ENCODE measurements around the gene ZBTB8B.

The ZBTB8B gene

DNA sequence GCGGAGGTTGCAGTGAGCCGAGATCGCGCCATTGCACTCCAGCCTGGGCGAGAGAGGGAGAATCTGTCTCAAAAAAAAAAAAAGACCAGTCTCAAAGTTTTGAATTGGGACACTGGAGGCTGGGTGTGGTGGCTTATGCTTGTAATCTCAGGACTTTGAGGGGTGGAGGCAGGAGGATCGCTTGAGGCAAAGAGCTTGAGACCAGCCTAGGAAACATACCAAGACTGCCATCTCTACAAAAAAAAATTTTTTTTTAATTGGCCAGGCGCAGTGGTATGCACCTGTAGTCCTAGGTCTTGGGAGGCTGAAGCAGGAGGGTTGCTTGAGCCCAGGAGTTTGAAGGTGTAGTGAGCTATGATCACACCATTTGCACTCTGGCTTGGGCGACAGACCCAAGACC is 3.9 kb downstream of the ZBTB8B start:
- no peak for TF ChIP-seq POLR2AphosphoS5 (IDR thresholded peaks at IDR 0.05; ENCODE audit: low read depth, low read length)
- TF ChIP-seq SIN3A (IDR thresholded peaks at IDR 0.05; ENCODE audit: borderline replicate concordance, insufficient read depth, low read length) = no peak
- TF ChIP-seq TAF1 (IDR thresholded peaks at IDR 0.05; ENCODE audit: borderline replicate concordance, insufficient read depth, low read length) = no peak
- TF ChIP-seq, protein P1, sequence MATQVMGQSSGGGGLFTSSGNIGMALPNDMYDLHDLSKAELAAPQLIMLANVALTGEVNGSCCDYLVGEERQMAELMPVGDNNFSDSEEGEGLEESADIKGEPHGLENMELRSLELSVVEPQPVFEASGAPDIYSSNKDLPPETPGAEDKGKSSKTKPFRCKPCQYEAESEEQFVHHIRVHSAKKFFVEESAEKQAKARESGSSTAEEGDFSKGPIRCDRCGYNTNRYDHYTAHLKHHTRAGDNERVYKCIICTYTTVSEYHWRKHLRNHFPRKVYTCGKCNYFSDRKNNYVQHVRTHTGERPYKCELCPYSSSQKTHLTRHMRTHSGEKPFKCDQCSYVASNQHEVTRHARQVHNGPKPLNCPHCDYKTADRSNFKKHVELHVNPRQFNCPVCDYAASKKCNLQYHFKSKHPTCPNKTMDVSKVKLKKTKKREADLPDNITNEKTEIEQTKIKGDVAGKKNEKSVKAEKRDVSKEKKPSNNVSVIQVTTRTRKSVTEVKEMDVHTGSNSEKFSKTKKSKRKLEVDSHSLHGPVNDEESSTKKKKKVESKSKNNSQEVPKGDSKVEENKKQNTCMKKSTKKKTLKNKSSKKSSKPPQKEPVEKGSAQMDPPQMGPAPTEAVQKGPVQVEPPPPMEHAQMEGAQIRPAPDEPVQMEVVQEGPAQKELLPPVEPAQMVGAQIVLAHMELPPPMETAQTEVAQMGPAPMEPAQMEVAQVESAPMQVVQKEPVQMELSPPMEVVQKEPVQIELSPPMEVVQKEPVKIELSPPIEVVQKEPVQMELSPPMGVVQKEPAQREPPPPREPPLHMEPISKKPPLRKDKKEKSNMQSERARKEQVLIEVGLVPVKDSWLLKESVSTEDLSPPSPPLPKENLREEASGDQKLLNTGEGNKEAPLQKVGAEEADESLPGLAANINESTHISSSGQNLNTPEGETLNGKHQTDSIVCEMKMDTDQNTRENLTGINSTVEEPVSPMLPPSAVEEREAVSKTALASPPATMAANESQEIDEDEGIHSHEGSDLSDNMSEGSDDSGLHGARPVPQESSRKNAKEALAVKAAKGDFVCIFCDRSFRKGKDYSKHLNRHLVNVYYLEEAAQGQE (IDR thresholded peaks at IDR 0.05; ENCODE audit: insufficient read depth in 1 of 2, low read depth in 2 of 2, low read length in 2 of 2) = no peak
- TF ChIP-seq FOXP2 (optimal IDR thresholded peaks at IDR 0.05; ENCODE audit: borderline replicate concordance, extremely low read depth, extremely low read length, insufficient read depth) = no peak

DNA sequence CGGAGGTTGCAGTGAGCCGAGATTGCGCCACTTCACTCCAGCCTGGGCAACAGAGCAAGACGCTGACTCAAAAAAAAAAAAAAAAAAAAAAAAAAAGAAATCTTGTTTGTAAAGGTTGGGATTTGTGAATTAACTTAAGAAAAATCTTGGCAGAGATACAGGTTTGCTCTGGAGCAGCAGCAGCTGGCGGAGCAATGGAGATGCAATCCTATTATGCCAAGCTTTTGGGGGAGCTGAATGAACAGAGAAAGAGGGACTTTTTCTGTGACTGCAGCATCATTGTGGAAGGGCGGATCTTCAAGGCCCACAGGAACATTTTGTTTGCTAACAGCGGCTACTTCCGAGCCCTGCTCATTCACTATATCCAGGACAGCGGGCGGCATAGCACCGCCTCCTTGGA is 5.6 kb downstream of the ZBTB8B start:
- TF ChIP-seq POLR2AphosphoS5 (IDR thresholded peaks at IDR 0.05; ENCODE audit: low read depth, low read length) = no peak
- TF ChIP-seq FOXP2 (optimal IDR thresholded peaks at IDR 0.05; ENCODE audit: borderline replicate concordance, extremely low read depth, extremely low read length, insufficient read depth) = no peak
- TF ChIP-seq, protein P1 (IDR thresholded peaks at IDR 0.05; ENCODE audit: insufficient read depth in 1 of 2, low read depth in 2 of 2, low read length in 2 of 2) = no peak

DNA sequence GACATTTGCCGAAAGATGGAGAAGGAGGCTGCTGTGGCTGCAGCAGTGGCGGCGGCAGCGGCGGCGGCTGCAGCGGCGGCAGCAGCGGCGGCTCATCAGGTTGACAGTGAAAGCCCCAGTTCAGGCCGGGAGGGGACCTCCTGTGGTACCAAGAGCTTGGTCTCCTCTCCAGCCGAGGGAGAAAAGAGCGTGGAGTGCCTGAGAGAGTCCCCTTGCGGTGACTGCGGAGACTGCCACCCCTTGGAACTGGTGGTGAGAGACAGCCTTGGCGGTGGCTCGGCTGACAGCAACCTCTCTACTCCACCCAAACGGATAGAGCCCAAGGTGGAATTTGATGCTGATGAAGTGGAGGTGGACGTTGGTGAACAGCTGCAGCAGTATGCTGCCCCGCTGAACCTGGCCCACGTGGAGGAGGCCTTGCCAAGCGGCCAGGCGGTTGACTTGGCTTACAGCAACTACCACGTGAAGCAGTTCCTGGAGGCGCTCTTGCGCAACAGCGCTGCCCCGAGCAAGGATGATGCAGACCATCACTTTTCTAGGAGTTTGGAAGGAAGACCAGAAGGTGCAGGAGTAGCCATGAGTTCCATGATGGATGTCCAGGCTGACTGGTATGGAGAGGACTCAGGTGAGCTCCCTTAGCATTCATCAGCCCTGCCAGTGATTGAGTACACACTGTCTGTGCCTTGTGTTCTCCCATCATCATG is 6.3 kb downstream of the ZBTB8B start:
- TF ChIP-seq TAF1 (IDR thresholded peaks at IDR 0.05; ENCODE audit: borderline replicate concordance, insufficient read depth, low read length) (no peak), FOXP2 (optimal IDR thresholded peaks at IDR 0.05; ENCODE audit: borderline replicate concordance, extremely low read depth, extremely low read length, insufficient read depth) (no peak), SIN3A (IDR thresholded peaks at IDR 0.05; ENCODE audit: borderline replicate concordance, insufficient read depth, low read length) (no peak), POLR2AphosphoS5 (IDR thresholded peaks at IDR 0.05; ENCODE audit: low read depth, low read length) (no peak)
- TF ChIP-seq, protein P1 (IDR thresholded peaks at IDR 0.05; ENCODE audit: insufficient read depth in 1 of 2, low read depth in 2 of 2, low read length in 2 of 2) = no peak

DNA sequence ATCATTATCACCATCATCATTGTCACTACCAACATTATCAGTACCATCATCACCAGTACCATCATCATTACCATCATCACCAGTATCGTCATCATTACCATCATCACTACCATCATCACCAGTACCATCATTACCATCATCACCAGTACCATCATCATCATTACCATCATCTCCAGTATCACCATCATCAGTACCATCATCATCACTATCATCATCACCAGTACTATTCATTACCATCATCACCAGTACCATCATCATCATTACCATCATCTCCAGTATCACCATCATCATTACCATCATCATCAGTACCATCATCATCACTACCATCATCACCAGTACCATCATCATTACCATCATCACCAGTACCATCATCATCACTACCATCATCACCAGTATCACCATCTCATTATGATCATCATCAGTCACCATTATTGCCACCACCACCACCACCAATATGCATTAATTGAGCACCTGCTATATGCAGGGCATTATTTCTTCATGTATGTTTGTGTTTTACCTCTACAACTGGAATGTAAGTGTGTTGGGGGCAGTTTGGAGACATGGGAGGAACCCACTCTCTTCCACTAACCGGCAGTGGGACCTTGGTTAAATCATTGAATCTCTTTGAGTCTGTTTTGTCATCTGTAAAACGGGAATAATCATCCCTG is 7.0 kb downstream of the ZBTB8B start:
- TF ChIP-seq POLR2AphosphoS5 (IDR thresholded peaks at IDR 0.05; ENCODE audit: low read depth, low read length) = no peak
- TF ChIP-seq, protein P1 (IDR thresholded peaks at IDR 0.05; ENCODE audit: insufficient read depth in 1 of 2, low read depth in 2 of 2, low read length in 2 of 2) = no peak
- TF ChIP-seq TAF1 (IDR thresholded peaks at IDR 0.05; ENCODE audit: borderline replicate concordance, insufficient read depth, low read length) = no peak
- TF ChIP-seq SIN3A (IDR thresholded peaks at IDR 0.05; ENCODE audit: borderline replicate concordance, insufficient read depth, low read length) = no peak
- no peak for TF ChIP-seq FOXP2 (optimal IDR thresholded peaks at IDR 0.05; ENCODE audit: borderline replicate concordance, extremely low read depth, extremely low read length, insufficient read depth)
